GM12874 (cell line): ENCODE results near the gene FHIT.

ENCODE experiments used
- CTCF ChIP-seq: IDR thresholded peaks from 2 replicates; pipeline ENCODE4 v1.5.1; 2011; ENCODE audit warnings: low read depth, mild to moderate bottlenecking, control low read depth, low read length, moderate library complexity; ENCODE audit not compliant: insufficient read depth

The FHIT gene

GRCh38 chr3:59769127-59769750 is 1482.0 kb downstream of the FHIT start:
- no peak for TF ChIP-seq CTCF

GRCh38 chr3:59766200-59766872 is 1484.9 kb downstream of the FHIT start:
- TF ChIP-seq CTCF, result no peak

DNA sequence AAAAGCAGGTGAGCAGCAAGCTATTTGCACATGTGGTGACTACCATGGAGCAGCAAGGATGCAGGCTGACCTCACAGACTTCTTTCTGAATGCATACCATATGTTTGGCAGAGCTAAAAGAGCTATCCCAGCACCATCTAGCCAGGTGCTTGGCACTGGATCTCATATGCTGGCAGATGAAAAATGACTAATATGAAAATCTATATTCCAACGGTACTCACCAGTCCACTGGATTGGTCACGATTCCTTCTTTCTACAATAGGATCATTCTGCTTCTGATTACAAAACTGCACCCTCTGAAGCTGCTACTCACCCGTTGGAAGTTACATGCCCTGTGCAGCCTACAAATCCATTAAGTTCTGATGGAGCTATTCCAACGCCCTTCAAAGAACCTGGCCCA is 1487.1 kb downstream of the FHIT start:
- TF ChIP-seq CTCF, result no peak

DNA sequence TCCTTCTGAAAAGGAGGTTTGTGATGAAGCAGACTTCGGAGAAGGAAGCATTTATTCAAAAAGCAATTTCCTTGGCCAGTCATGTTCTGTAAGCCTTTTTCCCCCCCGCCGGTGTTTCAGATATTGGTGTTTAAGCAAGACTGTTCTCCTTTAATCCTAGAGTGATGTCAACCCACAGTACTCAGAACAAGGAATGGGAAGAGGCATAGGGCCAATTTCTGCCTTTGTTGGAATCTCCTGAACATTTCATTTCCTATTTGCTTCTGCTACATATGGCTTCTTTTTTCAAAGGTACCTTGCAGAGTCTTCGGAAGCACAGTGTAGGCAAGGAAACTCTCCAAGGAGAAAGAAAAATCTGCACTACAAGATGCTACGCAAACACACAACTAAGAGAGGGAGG is 1488.3 kb downstream of the FHIT start:
- no peak for TF ChIP-seq CTCF

DNA sequence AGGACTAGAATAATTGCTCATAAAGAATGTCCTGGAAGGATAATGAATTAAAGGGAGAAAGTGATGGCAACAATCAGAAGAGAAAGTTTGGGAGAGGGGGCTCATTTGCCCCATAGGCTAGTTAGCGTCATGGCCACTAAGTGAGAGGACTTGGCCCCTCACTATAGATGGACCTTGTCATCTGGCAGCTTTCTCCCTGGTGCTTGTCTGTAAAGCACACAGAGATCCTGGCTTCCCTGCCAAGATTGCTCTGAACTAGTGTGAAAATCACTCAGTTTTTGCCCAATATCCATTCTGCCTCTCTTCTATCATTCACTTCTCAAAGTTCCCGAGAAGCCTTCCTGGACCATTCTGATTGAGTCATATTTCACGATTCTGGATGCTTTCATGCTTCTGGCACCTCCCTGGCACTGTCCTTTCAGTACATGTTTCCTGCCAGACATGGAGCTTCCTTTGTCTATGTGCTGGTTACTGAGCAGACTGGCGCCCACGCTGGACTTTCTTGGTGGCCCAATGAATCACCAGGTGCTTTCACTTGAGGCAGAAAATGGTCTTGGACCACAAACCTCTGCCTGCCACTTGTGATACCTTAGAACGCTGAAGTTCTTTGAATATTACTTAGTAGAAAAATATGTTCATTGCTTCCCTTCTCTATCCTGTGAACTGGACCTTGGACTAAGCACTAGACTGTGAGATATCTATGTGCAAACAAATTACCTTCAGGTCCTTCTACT is 1491.8 kb downstream of the FHIT start:
- TF ChIP-seq CTCF, result no peak

DNA sequence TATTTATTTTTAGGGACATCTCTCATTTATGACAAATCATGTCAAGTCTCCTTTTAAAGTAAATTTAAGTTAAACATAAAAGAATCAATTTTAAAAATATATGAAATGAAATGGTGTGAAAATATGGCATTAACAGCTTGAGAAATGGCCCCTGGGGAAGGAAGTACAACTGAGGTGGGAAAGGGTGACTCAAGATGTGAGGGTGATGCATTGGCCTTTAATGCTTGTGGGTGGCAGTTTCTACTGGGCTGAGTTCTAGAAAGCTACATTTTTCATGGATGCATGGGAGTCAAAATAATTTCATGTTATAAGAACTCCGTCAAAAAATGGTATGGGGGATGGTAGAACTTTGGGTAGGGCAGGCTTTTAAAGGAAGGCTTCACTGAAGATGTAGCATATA is 1492.6 kb downstream of the FHIT start:
- no peak for TF ChIP-seq CTCF

DNA sequence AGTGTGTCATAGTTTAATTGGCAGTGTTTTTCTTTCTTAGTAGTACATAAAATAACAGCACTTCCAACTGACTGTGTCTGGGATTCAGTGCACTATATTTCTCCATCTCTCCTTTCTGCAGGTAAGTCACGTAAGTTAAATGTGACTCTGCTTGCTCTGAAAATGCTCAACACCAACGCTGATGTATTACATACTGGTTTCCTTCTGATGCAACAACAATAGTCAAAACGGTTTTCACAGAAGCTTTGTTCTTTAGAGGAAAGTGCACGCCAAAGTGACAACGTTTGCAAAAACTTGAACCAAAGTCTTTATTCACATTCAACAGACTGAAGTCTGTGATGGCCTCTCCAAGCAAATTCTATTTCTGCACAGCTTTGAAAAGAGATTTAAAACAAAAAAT is 1494.3 kb downstream of the FHIT start:
- TF ChIP-seq CTCF, result no peak
